Heart left ventricle (tissue), 13 donors: ENCODE data around the gene RET.

Source experiments
- CTCF ChIP-seq, 12 donors: fragments of 200-600 bp; sonication (generic) in 4 of 12; IDR thresholded peaks; one replicate each; pipeline versions ENCODE4 v1.5.0 to v1.8.0; 2018 to 2022; ENCODE audit warnings: antibody characterized with exemption in 12 of 12, mild to moderate bottlenecking in 5 of 12
- POLR2A ChIP-seq, 2 donors: fragments of 450-650 bp; IDR thresholded peaks; one replicate each; pipeline ENCODE4 v1.6.1; 2017; ENCODE audit warnings: antibody characterized with exemption in 2 of 2, mild to moderate bottlenecking in 2 of 2, moderate library complexity in 2 of 2
- donor health status: ischemic (EF 13 %, LVEDD 7.1; RV severe dilation, severe dysfunction).
- donor health status: DM: no; HTN: yes; CAD: no.
- donor health status: DM: no; HTN: no; CAD: no.
- donor health status: ischemic (EF 25% LVEDD 6.9; RV normal size, moderate dysfunction).
- donor health status: ischemic (EF 25% LVEDD 5.7; RV mildly dilated, moderate dysfunction).
- donor health status: ischemic (EF 35%, LVEDD 5.7; RV mildly dilated, moderate dysfunction).
- donor health status: nonischemic (EF 11% LVEDD 7.7; RV severe dilation, severe dysfunction).
- donor health status: DM: yes; HTN: yes; CAD: no.
- donor health status: PGD.
- donor health status: ischemic (EF 29% LVEDD 5.4; RV normal size, mild dysfunction).
- donor health status: nonischemic (EF 23%, LVEDD 6.1; RV moderate dilation, normal function).

GRCh38 chr10:43176271-43176670, 99.4 kb downstream of the RET start:
- TF ChIP-seq POLR2A (IDR thresholded peaks at IDR 0.05) (no peak), CTCF (IDR thresholded peaks at IDR 0.05) (no peak)
